HEK293T (cell line): ENCODE measurements around the gene PCDHGB2.
"Not testable (repeated sequence)": the region's sequence is repeated elsewhere in the genome, so short reads cannot be mapped to it uniquely, and the experiment has no call there.

Source experiments
- CTCF ChIA-PET: fragments of 350-600 bp; formaldehyde crosslinking; extraction: SDS; loops from one replicate; lab custom pipeline; 2021; ENCODE audit warnings: antibody characterized with exemption, inconsistent platforms; lab: Yijun Ruan, JAX
- POLR2A ChIA-PET: fragments of 350-600 bp; formaldehyde crosslinking; extraction: SDS; loops from one replicate; lab custom pipeline; 2020; ENCODE audit warnings: antibody characterized with exemption, inconsistent platforms; lab: Yijun Ruan, JAX
- DNase-seq: peaks from one replicate; pipeline ENCODE4 v3.0.0; 2012; ENCODE audit warnings: mixed read lengths; ENCODE audit errors: extremely low spot score
- ARNT ChIP-seq: fragments of 450-650 bp; IDR thresholded peaks from 2 replicates; pipeline ENCODE4 v1.6.1; 2017; ENCODE audit warnings: mild to moderate bottlenecking
- BHLHE40 ChIP-seq: fragments of 450-650 bp; IDR thresholded peaks from 2 replicates; pipeline ENCODE4 v1.6.1; 2016; ENCODE audit warnings: mild to moderate bottlenecking, moderate library complexity, borderline replicate concordance
- CTBP1 ChIP-seq: fragments of 450-650 bp; IDR thresholded peaks from 2 replicates; pipeline ENCODE4 v1.6.1; 2016; ENCODE audit warnings: borderline replicate concordance
- ELF4 ChIP-seq: fragments of 450-650 bp; IDR thresholded peaks from 2 replicates; pipeline ENCODE4 v1.6.1; 2017; ENCODE audit warnings: antibody characterized with exemption
- FOXA1 ChIP-seq: fragments of 450-650 bp; IDR thresholded peaks from 2 replicates; pipeline ENCODE4 v1.6.1; 2016; ENCODE audit warnings: mild to moderate bottlenecking
- FOXK2 ChIP-seq: fragments of 450-650 bp; IDR thresholded peaks from 2 replicates; pipeline ENCODE4 v1.6.1; 2016; ENCODE audit warnings: mild to moderate bottlenecking
- FOXM1 ChIP-seq: fragments of 450-650 bp; IDR thresholded peaks from 2 replicates; pipeline ENCODE4 v1.6.1; 2017; ENCODE audit warnings: mild to moderate bottlenecking, borderline replicate concordance
- HDGF ChIP-seq: fragments of 450-650 bp; IDR thresholded peaks from 2 replicates; pipeline ENCODE4 v1.6.1; 2017; ENCODE audit warnings: antibody characterized with exemption, borderline replicate concordance
- L3MBTL2 ChIP-seq: fragments of 450-650 bp; conservative IDR thresholded peaks from 2 replicates; pipeline ENCODE4 v1.6.1; 2016; ENCODE audit warnings: mild to moderate bottlenecking
- LEF1 ChIP-seq: fragments of 450-650 bp; IDR thresholded peaks from 2 replicates; pipeline ENCODE4 v1.6.1; 2017; ENCODE audit warnings: mild to moderate bottlenecking, borderline replicate concordance
- NFRKB ChIP-seq: fragments of 450-650 bp; IDR thresholded peaks from 2 replicates; pipeline ENCODE4 v1.6.1; 2016; ENCODE audit warnings: mild to moderate bottlenecking, moderate library complexity
- PKNOX1 ChIP-seq: fragments of 450-650 bp; IDR thresholded peaks from 2 replicates; pipeline ENCODE4 v1.6.1; 2016
- SP1 ChIP-seq: fragments of 450-650 bp; IDR thresholded peaks from 2 replicates; pipeline ENCODE4 v1.6.1; 2017
- SUZ12 ChIP-seq: fragments of 450-650 bp; IDR thresholded peaks from 2 replicates; pipeline ENCODE4 v1.6.1; 2016; ENCODE audit warnings: mild to moderate bottlenecking
- TARDBP ChIP-seq: fragments of 450-650 bp; IDR thresholded peaks from 2 replicates; pipeline ENCODE4 v1.6.1; 2016
- ZNF384 ChIP-seq: fragments of 450-650 bp; IDR thresholded peaks from 2 replicates; pipeline ENCODE4 v1.6.1; 2016

Gene PCDHGB2

DNA sequence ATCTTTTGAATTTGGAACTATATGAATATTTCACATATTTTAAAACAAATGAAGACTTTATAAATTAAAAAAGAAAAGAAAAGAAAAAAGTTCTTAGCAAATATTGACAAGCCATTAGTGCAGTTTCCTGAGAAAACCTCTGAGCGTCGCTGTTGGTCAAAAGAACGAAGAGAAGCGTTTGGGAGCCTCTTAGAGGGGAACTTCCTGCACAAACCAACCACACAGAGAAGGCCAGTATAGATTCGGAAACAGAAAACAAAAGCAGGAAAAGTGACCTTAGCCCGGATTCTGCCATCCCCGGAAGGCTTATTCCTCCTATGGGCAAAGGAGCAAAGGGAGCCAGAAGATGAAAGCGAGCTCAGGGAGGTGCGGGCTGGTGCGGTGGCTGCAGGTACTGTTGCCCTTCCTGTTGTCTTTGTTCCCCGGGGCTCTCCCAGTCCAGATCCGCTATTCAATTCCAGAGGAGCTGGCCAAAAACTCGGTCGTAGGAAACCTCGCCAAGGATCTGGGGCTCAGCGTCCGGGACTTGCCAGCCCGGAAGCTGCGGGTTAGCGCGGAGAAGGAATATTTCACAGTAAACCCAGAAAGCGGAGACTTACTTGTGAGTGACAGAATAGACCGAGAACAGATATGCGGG is at the start of gene PCDHGB2:
TSS of gene PCDHGB2 (plus strand) at position 205 of the 637 bp plus-strand sequence. CDS start at position 347, 142 bp downstream.
- DNase-seq, result peak; percentile 14
- TF ChIP-seq FOXA1 (no peak), PKNOX1 (no peak), BHLHE40 (no peak), ARNT (no peak), HDGF (no peak), LEF1 (no peak), CTBP1 (no peak), NFRKB (no peak), FOXM1 (no peak), ZNF384 (no peak), L3MBTL2 (no peak), ELF4 (no peak), TARDBP (no peak), FOXK2 (no peak), SP1 (no peak), SUZ12 (no peak)
- ChIA-PET CTCF (interaction anchor here (0.6 to 0.9 kb wide), 2 partner anchors 153 to 204 kb away, joined by 4 to 5 read pairs; no protein-coding TSS in a partner anchor), POLR2A (no interaction called here)

DNA sequence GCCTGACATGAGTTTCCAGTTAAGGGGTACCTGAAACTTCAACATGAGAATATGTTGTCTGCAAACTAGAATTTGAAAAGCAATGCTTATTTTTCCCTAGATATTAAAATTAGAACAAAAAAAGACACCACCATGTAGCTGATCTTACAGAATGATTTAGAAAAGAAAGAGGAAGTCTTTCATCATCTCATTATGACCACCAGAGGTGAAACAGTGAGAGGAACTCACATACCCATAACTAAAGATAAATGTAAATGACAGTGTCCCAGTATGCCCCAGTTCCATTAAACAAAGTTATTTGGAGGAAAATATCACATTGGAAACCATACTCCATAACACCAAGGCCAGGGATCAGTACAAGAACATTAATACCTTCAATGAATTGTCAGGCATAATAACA is 46.1 kb upstream of the PCDHGB2 start:
- POLR2A ChIA-PET, result no interaction called here
- no peak for TF ChIP-seq FOXA1
- no peak for TF ChIP-seq NFRKB
- TF ChIP-seq SUZ12, result no peak
- TF ChIP-seq SP1, result no peak
- no peak for DNase-seq
- CTCF ChIA-PET, result no interaction called here

DNA sequence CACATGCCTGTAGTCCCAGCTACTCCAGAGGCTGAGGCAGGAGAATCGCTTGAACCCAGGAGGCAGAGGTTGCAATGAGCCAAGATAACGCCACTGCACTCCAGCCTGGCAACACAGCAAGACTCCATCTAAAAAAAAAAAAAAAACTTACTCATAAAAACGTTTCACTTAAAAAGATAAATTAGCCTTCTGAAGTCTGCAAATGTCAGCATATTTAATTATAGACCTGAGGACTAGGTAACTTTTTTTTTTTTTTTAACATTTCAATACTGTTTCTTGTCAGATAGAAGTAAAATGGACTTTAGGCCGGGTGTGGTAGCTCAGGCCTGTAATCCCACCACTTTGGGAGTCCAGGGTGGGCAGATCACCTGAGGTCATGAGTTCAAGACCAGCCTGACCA is 42.8 kb upstream of the PCDHGB2 start:
- CTCF ChIA-PET, POLR2A ChIA-PET: not testable (repeated sequence)

GRCh38 chr5:141319202-141319601 is 40.6 kb upstream of the PCDHGB2 start:
- ChIA-PET POLR2A (interaction anchor here (2.9 kb wide), 1 partner anchor 15 kb away, joined by 10 read pairs; no protein-coding TSS in a partner anchor), CTCF (interaction anchor here (1.3 to 1.7 kb wide), 2 partner anchors 85 to 273 kb away, joined by 5 to 6 read pairs; no protein-coding TSS in a partner anchor)
- TF ChIP-seq BHLHE40, result no peak
- no peak for TF ChIP-seq ZNF384
- no peak for TF ChIP-seq CTBP1
- TF ChIP-seq HDGF, result no peak
- no peak for TF ChIP-seq FOXK2
- no peak for TF ChIP-seq NFRKB
- TF ChIP-seq FOXM1, result no peak
- no peak for TF ChIP-seq L3MBTL2
- no peak for TF ChIP-seq ARNT
- TF ChIP-seq FOXA1, result no peak
- TF ChIP-seq SP1, result no peak
- no peak for TF ChIP-seq TARDBP
- TF ChIP-seq SUZ12, result no peak
- DNase-seq, result no peak

More for the DNA sequence above, 42.8 kb upstream of the PCDHGB2 start:
- DNase-seq, result not testable (repeated sequence)

DNA sequence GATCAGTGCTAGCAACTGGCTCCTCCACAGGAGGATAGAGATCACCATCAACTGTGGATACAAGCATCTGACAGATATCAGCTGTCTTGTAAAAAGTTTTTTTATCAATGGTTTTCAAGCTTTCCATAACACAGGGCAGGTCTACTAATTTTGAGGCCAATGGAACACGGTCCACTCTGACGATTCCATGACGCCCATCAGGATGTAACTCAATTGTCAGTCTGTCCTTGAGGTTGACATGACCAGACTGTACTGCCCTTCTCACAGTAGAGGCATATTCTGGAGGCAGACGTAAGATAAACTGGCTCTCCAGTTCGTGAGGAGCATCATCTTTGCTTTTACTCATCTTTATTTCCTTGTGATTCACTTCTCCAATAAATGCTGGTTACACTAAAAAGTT is 40.1 kb upstream of the PCDHGB2 start:
- CTCF ChIA-PET, result interaction anchor here (0.7 to 1.7 kb wide), 8 partner anchors 10 to 273 kb away, joined by 3 to 14 read pairs (median 5); partner anchors contain the start of genes PCDHGA1, PCDHGA10 and PCDHGA5
- POLR2A ChIA-PET, result interaction anchor here (0.7 to 2.9 kb wide), 11 partner anchors 8 to 202 kb away, joined by 3 to 14 read pairs (median 4); partner anchors contain the start of genes PCDHB11, PCDHB15, PCDHGA1 and PCDHGA2
- no peak for TF ChIP-seq TARDBP
- no peak for TF ChIP-seq FOXA1
- no peak for TF ChIP-seq SUZ12
- no peak for TF ChIP-seq SP1
- no peak for DNase-seq

- ChIA-PET CTCF (interaction anchor here (0.5 to 1.7 kb wide), 11 partner anchors 10 to 272 kb away, joined by 3 to 14 read pairs (median 5); partner anchors contain the start of genes PCDHGA1, PCDHGA10 and PCDHGA5), POLR2A (interaction anchor here (0.6 to 2.9 kb wide), 21 partner anchors 8 to 602 kb away, joined by 3 to 14 read pairs (median 4); partner anchors contain the start of genes HDAC3, PCDHB11, PCDHB15 and PCDHGA1)
- DNase-seq, result peak; percentile 92
- TF ChIP-seq PKNOX1 (peak; percentile 99), CTBP1 (no peak), FOXK2 (no peak), FOXA1 (no peak), L3MBTL2 (peak; percentile 92), NFRKB (peak; percentile 57; the same call in 1 of the 2 replicates), ARNT (no peak), ELF4 (peak; percentile 80)
Measured at GRCh38 chr5:141320225-141321169, 39.3 kb upstream of the PCDHGB2 start, which contains the start of gene TAF7. Gene TAF7 (minus strand): TSS chr5:141320784. CDS start chr5:141320044, 740 bp downstream.
